ENCODE data around the gene NSG1. TPM values are rescaled to one million over a fixed set of nuclear protein-coding genes. Genes with fewer than 3 reads are reported as not detected.

NSG1 gene
- total and polyA plus RNA-seq, 9 of the 15 experiments (the other 6 are each of a cell fraction or from before 2014, with no cell fraction given): not detected

DNA sequence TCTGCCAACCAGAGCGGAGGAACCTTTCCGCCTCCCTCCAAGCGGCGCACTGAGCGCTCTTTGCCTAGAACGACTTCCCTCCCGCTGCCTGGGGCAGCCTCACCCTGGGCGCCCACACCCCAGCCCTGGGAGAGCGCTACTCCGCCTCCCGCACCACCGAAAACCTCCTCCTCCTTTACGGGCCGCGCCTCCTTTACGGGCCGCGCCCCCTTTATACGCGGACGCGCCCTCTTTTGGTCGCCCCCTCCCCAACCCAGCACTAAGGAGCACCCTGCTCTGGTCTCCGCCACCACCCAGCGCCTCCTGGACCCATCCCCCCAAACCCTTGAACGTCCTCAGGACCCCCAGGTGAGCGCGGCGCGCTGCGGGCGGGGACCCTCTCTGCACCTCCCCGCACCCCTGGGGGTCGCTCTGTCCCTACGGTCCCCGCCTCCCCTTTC is 586 bp upstream of the NSG1 start:
- H3K27ac ChIP-seq (ENCODE audit: extremely low read depth, low read depth, low read length): no peak overlapping the region
- TF ChIP-seq NFRKB (IDR thresholded peaks at IDR 0.05; ENCODE audit: low read depth): no peak
- no peak for TF ChIP-seq TEAD2 (tag; IDR thresholded peaks at IDR 0.05)
- TF ChIP-seq SRSF3 (IDR thresholded peaks at IDR 0.05; ENCODE audit: insufficient read depth, low read length): no peak
- no peak for TF ChIP-seq RUNX1 (IDR thresholded peaks at IDR 0.05; ENCODE audit: low read depth)
- TF ChIP-seq BDP1 (IDR thresholded peaks at IDR 0.05; ENCODE audit: insufficient read depth, insufficient read length): no peak
- no peak for TF ChIP-seq E4F1 (CRISPR knock-in tag; IDR thresholded peaks at IDR 0.05; ENCODE audit: borderline replicate concordance)
- TF ChIP-seq HDAC8 (tag; IDR thresholded peaks at IDR 0.05): no peak
- TF ChIP-seq, protein P1, sequence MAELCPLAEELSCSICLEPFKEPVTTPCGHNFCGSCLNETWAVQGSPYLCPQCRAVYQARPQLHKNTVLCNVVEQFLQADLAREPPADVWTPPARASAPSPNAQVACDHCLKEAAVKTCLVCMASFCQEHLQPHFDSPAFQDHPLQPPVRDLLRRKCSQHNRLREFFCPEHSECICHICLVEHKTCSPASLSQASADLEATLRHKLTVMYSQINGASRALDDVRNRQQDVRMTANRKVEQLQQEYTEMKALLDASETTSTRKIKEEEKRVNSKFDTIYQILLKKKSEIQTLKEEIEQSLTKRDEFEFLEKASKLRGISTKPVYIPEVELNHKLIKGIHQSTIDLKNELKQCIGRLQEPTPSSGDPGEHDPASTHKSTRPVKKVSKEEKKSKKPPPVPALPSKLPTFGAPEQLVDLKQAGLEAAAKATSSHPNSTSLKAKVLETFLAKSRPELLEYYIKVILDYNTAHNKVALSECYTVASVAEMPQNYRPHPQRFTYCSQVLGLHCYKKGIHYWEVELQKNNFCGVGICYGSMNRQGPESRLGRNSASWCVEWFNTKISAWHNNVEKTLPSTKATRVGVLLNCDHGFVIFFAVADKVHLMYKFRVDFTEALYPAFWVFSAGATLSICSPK (IDR thresholded peaks at IDR 0.05; ENCODE audit: borderline replicate concordance): no peak
- TF ChIP-seq, protein P2, sequence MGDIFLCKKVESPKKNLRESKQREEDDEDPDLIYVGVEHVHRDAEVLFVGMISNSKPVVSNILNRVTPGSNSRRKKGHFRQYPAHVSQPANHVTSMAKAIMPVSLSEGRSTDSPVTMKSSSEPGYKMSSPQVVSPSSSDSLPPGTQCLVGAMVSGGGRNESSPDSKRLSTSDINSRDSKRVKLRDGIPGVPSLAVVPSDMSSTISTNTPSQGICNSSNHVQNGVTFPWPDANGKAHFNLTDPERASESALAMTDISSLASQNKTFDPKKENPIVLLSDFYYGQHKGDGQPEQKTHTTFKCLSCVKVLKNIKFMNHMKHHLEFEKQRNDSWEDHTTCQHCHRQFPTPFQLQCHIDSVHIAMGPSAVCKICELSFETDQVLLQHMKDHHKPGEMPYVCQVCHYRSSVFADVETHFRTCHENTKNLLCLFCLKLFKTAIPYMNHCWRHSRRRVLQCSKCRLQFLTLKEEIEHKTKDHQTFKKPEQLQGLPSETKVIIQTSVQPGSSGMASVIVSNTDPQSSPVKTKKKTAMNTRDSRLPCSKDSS (IDR thresholded peaks at IDR 0.05; ENCODE audit: low read depth, partially characterized antibody): no peak
- no peak for TF ChIP-seq ZNF3 (CRISPR knock-in tag; IDR thresholded peaks at IDR 0.05)
- TF ChIP-seq NFE2L1 (tag; IDR thresholded peaks at IDR 0.05; ENCODE audit: borderline replicate concordance, low read depth): no peak
- TF ChIP-seq RBBP5 (IDR thresholded peaks at IDR 0.05; ENCODE audit: borderline replicate concordance, insufficient read depth, low read length, poor library complexity, severe bottlenecking): no peak
- no peak for TF ChIP-seq RNF219 (CRISPR knock-in tag; IDR thresholded peaks at IDR 0.05)

More for the DNA sequence above, 586 bp upstream of the NSG1 start:
- no peak overlapping the region for H3K4me3 ChIP-seq
- no peak overlapping the region for H3K4me2 ChIP-seq (ENCODE audit: insufficient read depth, low read length)
- H3K27me3 ChIP-seq (ENCODE audit: control insufficient read depth in 2 of 2, insufficient read depth in 2 of 2, low read length in 2 of 2): peaks cover 20 to 70% of the 10 kb centered on the region in 2 experiments; a peak in 4 of 5 replicates
- no peaks in the 10 kb centered on the region for H3K79me2 ChIP-seq (ENCODE audit: control insufficient read depth, insufficient read depth, low read length)
- ATAC-seq: no peak
- FAIRE-seq: no peak
- in situ Hi-C loops (cut with MboI): no loop called here
- ChIA-PET POLR2A (no interaction called here), CTCF (ENCODE audit: low intra/inter-chr PET ratio) (no interaction called here)
- 16% methylated on average over 15 of the region's 36 CpGs for WGBS (ENCODE audit: insufficient coverage, low coverage, missing lambda C conversion rate)
- BruUV-seq (replicated peaks): no TSS peak
- H4K20me1 ChIP-seq (replicated peaks; ENCODE audit: control insufficient read depth, insufficient read depth, low read length): peaks cover 15% of the 10 kb centered on the region; the same call in 1 of the 2 replicates
- DNase-seq (ENCODE audit: extremely low read depth in 1 of 4, low spot score in 3 of 4): peak in 2 of 4 experiments; percentile 34 to 35
- intact Hi-C loops (cut with micrococcal nuclease): no loop called here
- H2AFZ ChIP-seq (ENCODE audit: low read depth, low read length): no peak overlapping the region
- H3K36me3 ChIP-seq (ENCODE audit: control insufficient read depth, insufficient read depth, low read length): no peaks in the 10 kb centered on the region
- no peaks in the 10 kb centered on the region for H3K9me1 ChIP-seq (ENCODE audit: control insufficient read depth, insufficient read depth, low read length)
- H3K4me1 ChIP-seq (replicated peaks in 1 of 2; ENCODE audit: control insufficient read depth in 2 of 2, insufficient read depth in 2 of 2, low read length in 2 of 2): peaks cover 0 to 28% of the 10 kb centered on the region in 2 experiments; a peak in 3 of 5 replicates
- no peak overlapping the region; a peak in 1 of 4 replicates for H3K9ac ChIP-seq (ENCODE audit: insufficient read depth in 1 of 2, low read depth in 2 of 2, low read length in 2 of 2)
- H3K9me3 ChIP-seq (replicated peaks; ENCODE audit: control insufficient read depth, insufficient read depth, low read depth, low read length): no peaks in the 10 kb centered on the region
